Body of pancreas (tissue), 4 donors: Measurements from ENCODE around the gene MAPK8.

Experiments
- CTCF ChIP-seq, 7 experiments: fragments of 450-650 bp in 4 of 7; fragments of 200-600 bp in 3 of 7; sonication (generic) in 3 of 7; IDR thresholded peaks; one replicate each; pipeline ENCODE4 v1.5.1; 2016 to 2019; ENCODE audit warnings: antibody characterized with exemption in 7 of 7
- POLR2A ChIP-seq, 3 donors: fragments of 450-650 bp; IDR thresholded peaks; one replicate each; pipeline ENCODE4 v1.6.1; 2016; ENCODE audit warnings: antibody characterized with exemption in 3 of 3, mild to moderate bottlenecking in 2 of 3

GRCh38 chr10:48481385-48481784, 174.9 kb downstream of the MAPK8 start:
- no peak for TF ChIP-seq POLR2A (IDR thresholded peaks at IDR 0.05)
- TF ChIP-seq CTCF (IDR thresholded peaks at IDR 0.05): no peak
